GM19023 (cell line): ENCODE data around the gene PHACTR3.
"Not testable (repeated sequence)": the region's sequence is repeated elsewhere in the genome, so short reads cannot be mapped to it uniquely, and the experiment has no call there.

ENCODE experiments used
- ATAC-seq: cut with Tn5 transposase; IDR thresholded peaks from one replicate; pipeline ENCODE4 v1.9.1; 2021; ENCODE audit warnings: mild to moderate bottlenecking, moderate library complexity; ENCODE audit not compliant: unreplicated experiment

PHACTR3 gene

GRCh38 chr20:59835448-59836395 is 231.4 kb downstream of the PHACTR3 start:
- no peak for ATAC-seq

DNA sequence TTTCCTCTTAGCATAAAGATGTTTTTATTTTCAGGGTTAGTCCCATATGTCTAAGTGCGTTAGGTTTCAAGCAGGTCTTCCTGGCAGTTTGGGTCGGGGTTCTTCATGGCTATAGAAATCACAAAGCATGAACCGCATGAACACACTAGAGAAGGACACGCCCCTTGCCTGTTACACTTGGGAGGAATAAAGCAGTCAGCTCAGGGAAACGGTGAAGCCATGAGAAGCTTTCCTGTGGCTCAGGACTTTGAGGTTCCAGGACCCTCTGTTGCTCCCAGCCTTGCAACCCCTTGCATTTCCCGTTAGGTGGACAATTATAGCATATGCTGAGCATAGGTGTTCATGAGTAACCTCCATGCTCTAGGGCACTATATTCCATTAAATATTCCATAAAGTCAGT is 232.4 kb downstream of the PHACTR3 start:
- ATAC-seq = no peak

DNA sequence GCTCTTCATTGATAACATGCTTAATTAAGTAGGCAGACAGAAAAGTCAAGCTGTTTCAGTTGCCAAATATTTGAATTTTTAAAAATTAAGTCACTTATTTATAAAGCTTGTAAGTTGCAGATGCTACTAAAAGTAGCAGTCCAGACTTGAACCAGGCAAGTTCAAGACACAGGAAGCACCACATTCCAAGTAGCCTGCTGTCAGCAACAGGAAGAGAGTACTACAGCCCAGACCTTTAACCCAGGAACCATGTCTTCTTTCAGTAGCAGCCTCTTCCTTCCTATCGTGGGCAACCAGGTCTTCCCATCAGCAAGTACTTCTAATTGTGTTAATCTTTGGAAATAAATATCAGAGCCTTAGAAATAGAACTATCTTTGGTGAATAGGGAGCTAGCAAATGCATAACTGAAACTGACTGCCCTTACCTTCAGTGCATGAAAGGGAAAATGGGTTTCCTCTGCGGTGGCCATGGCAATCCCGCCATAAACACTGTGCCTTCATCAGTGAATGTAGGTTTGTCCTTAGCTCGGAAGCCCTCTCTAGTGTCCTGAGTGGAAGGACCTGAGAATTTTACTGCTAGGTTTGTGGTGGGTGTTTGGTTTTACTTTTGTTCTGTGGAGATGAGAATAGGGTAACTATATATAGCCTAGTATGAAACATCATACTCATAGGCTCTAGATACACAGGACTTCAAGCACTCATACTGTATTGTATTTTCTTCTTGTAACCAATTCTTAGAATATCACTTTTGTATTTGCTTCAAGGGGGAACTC is 233.5 kb downstream of the PHACTR3 start:
- ATAC-seq = peak; percentile 63

GRCh38 chr20:59839400-59839799 is 235.1 kb downstream of the PHACTR3 start:
- ATAC-seq = no peak

DNA sequence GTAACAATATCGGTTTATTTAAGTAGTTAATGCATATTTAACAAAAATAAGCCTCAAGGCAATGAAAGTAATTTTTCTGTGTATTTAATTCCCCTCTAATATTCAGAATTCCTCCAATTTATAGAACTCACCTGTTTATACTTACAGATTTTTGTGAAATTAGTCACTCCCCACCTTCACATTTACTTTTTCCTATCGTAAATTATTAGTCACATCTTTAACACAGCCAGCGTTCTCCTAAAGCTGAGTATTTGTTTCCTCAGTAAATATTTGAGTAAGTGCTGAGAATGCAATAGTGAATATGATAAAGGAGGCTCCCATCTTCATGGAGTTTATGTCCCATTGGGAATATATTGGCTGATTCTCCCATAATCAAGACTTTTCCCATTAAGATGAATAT is 241.1 kb downstream of the PHACTR3 start:
- no peak for ATAC-seq

GRCh38 chr20:59848182-59848581 is 243.8 kb downstream of the PHACTR3 start:
- ATAC-seq = no peak

DNA sequence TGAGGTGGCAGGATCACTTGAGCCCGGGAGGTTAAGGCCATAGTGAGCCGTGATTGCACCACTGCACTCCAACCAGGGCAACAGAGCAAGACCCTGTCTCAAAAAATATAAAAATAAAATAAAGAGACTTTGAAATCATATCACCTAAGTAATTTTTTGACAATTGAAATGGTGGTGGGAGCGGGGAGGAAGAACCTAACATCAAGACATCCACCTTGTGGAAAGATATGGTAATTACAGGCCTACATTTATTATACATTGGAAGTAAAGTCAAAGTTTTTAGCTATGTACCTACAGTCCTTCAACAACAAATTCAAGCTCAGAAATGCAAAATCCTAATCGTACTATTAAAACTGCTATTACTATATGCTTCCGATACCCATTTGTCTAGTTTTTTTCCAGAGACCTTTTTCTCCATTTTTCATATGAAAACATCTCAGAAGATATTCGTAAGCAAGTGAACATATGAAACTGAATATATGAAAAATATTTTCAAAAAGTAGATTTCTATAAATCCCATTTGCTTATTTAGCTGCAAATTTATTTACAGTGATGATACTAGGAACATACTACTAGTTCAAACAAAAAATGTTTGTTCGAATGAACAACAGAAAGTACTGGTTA is 245.8 kb downstream of the PHACTR3 start:
- no peak for ATAC-seq

DNA sequence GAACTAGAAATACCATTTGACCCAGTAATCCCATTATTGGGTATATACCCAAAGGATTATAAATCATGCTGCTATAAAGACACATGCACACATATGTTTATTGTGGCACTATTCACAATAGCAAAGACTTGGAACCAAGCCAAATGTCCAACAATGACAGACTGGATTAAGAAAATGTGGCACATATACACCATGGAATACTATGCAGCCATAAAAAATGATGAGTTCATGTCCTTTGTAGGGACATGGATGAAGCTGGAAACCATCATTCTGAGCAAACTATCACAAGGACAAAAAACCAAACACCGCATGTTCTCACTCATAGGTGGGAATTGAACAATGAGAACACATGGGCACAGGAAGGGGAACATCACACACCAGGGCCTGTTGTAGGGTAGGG is 252.2 kb downstream of the PHACTR3 start:
- ATAC-seq = not testable (repeated sequence)

GRCh38 chr20:59856941-59857340 is 252.6 kb downstream of the PHACTR3 start:
- ATAC-seq = not testable (repeated sequence)

- no peak for ATAC-seq
Observed at GRCh38 chr20:59857966-59858365, 253.6 kb downstream of the PHACTR3 start.

DNA sequence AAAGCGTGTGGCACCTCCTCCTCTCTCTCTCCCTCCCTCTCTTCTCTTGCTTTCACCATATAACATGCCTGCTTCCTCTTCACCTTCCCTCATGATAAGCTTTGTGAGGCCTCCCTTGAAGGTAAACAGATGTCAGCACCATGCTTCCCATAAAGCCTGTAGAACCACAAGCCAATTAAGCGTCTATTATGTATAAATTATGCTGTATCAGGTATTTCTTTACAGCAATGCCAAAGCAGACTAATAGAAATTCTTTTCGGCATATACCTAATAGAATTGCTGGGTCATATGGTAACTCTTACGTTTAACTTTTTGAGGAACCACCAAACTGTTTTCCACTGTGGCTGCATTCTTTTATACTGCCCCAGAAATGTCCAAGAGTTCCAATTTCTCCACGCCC is 254.1 kb downstream of the PHACTR3 start:
- no peak for ATAC-seq

DNA sequence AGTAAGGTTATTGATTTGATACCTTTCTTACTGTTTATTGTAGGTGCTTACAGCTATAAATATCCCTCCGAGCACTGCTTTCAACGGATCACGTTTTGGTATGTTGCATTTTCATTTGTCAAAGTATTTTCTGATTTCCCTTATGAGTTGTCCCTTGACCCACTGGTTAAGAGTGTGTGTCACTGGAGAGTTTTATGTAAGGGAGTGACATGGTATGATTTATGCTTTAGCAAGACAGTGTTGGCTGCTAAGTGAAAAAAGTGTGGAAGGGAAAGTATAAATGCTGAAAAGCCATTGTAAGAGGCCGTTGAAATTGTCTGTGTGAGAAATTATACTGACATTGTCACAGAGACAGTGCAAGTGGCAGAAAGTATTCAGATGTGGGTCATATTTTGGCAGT is 257.1 kb downstream of the PHACTR3 start:
- no peak for ATAC-seq

DNA sequence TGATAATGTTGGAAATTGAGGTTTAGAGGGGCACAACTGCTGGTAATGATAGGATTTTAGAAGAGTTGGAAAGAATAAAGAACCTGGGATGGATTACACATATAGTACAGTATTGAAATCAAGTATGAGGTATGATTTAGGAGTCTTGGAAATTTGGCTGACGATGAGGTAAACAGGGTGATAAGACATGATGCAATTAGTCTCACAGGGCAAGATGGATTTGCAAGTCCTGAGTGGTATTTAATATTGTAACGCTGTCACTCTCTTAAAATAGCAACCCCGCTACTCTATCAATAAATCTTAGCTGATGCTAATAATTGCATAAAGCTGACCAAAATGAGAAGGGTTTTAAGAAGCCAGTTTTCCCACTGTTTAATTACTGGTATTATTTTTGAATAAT is 258.7 kb downstream of the PHACTR3 start:
- ATAC-seq = no peak

GRCh38 chr20:59864726-59865125 is 260.4 kb downstream of the PHACTR3 start:
- ATAC-seq = no peak

GRCh38 chr20:59866338-59866737 is 262.0 kb downstream of the PHACTR3 start:
- no peak for ATAC-seq

- ATAC-seq = no peak
Observed at GRCh38 chr20:59871096-59871495, 266.8 kb downstream of the PHACTR3 start.

GRCh38 chr20:59873409-59873808 is 269.1 kb downstream of the PHACTR3 start:
- ATAC-seq = no peak

DNA sequence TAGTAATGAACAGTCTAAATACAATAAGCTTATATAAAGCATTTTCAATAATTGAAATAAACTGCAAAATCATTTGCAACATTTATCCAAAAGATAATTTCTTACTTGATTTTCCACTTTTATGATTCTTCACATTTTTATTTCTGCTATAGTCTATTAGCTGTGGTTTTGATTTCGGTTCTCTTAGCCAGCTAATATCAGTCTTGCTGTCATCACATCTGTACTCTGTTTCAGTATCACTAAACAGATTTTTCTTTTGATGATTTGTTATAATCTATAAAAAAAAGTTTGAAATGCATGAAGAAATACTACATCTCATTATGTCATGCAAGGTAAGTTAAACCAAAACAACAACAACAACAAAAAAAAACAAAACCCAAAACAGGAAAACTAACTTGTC is 275.9 kb downstream of the PHACTR3 start:
- ATAC-seq = no peak

GRCh38 chr20:59884494-59884893 is 280.2 kb downstream of the PHACTR3 start:
- ATAC-seq = no peak

DNA sequence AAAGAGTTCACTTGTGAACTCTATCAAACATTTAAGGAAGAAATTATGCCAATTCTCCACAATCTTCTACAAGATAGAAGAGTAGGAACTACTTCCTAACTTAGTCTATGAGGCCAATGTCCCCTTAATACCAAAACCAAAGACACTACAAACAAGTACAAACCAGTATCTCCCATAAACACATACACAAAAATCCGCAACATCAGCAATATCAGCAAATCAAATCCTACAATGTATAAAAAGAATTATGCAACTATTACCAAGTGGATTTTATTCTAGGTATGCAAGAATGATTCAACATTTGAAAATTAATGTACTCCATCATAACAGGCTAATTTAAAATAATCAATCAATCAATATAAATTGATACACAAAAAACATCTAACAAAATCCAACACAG is 283.7 kb downstream of the PHACTR3 start:
- ATAC-seq = no peak

DNA sequence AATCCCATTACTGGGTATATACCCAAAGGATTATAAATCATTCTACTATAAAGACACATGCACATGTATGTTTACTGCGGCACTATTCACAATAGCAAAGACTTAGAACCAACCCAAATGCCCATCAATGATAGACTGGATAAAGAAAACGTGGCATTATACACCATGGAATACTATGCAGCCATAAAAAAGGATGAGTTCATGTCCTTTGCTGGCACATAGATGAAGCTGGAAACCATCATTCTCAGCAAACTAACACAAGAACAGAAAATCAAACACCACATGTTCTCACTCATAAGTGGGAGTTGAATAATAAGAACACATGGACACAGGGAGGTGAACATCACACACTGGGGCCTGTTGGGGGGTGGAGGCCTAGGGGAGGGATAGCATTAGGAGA is 285.7 kb downstream of the PHACTR3 start:
- ATAC-seq = not testable (repeated sequence)
